Activated CD4-positive, alpha-beta T cell treated with anti-CD3 and anti-CD28 coated beads, Interleukin-2, amount 50 U/mL, for 16 hours (primary cell): ENCODE results near the gene RAB41.
"Not testable (repeated sequence)": the region's sequence is repeated elsewhere in the genome, so short reads cannot be mapped to it uniquely, and the experiment has no call there.

Source experiments
- DNase-seq: peaks from one replicate; pipeline ENCODE4 v3.0.0-alpha.2; 2020

RAB41 gene

GRCh38 chrX:70292788-70293187, 10.8 kb downstream of the RAB41 start:
- DNase-seq, result no peak

- DNase-seq, result no peak
Observed at GRCh38 chrX:70293621-70294020, 11.6 kb downstream of the RAB41 start.

- no peak for DNase-seq
Observed at GRCh38 chrX:70301716-70302115, 19.7 kb downstream of the RAB41 start.

GRCh38 chrX:70313503-70313902, 31.5 kb downstream of the RAB41 start:
- DNase-seq, result no peak

- no peak for DNase-seq
Observed at GRCh38 chrX:70322784-70323183, 40.8 kb downstream of the RAB41 start.

GRCh38 chrX:70323628-70324027, 41.7 kb downstream of the RAB41 start:
- not testable (repeated sequence) for DNase-seq

- DNase-seq, result no peak
Observed at GRCh38 chrX:70324326-70324725, 42.4 kb downstream of the RAB41 start.

- DNase-seq, result no peak
Observed at GRCh38 chrX:70331161-70331560, 49.2 kb downstream of the RAB41 start.

GRCh38 chrX:70332600-70332999, 50.6 kb downstream of the RAB41 start:
- no peak for DNase-seq
